HCT116 (cell line): ENCODE measurements around the gene ESYT3. TPM values are rescaled to one million over a fixed set of nuclear protein-coding genes. Genes with fewer than 3 reads are reported as not detected.
A peak's percentile ranks its signal among the peaks of the same experiment; 100 is the strongest.

Experiments used
- ATAC-seq: fragments of 200-7000 bp; cut with Tn5 transposase; 2 replicates; pipeline ENCODE4 v1.9.1; 2020; ENCODE audit warnings: mild to moderate bottlenecking, moderate library complexity
- BruUV-seq: library from RNA; stranded (reverse); fragments of 400-500 nt; replicated peaks from 2 replicates; lab custom pipeline; 2021; lab: Mats Ljungman, UMichigan
- CTCF ChIA-PET: fragments of 300-600 bp; sonication (Branson Sonifier 250); formaldehyde crosslinking; loops from one replicate; lab custom pipeline; 2021; ENCODE audit warnings: antibody characterized with exemption; lab: Charles Lee
- POLR2A ChIA-PET: fragments of 300-600, 350-600 bp; sonication (Branson Sonifier 250); formaldehyde crosslinking; loops from one replicate; lab custom pipeline; 2021; ENCODE audit warnings: antibody characterized with exemption; lab: Charles Lee
- RAD21 ChIA-PET, 2 experiments: fragments of 300-600 bp; sonication (Branson Sonifier 250); formaldehyde crosslinking; loops; one replicate each; lab custom pipeline; 2023; ENCODE audit warnings: low total read pairs in 2 of 2; ENCODE audit not compliant: uncharacterized antibody in 2 of 2, unreplicated experiment in 2 of 2, low non-redundant PET in 1 of 2; lab: Charles Lee
- DNase-seq: peaks from one replicate; pipeline ENCODE4 v3.0.0-alpha.2; 2010; ENCODE audit warnings: low read depth, low spot score
- H2AFZ ChIP-seq: fragments of 200-600 bp; shearing (Covaris generic), sonication (generic); 2 replicates; pipeline ENCODE4 v1.6.1; 2017; ENCODE audit warnings: low read depth, mixed run types, mixed read lengths, antibody characterized with exemption, low read length; ENCODE audit not compliant: poor library complexity, severe bottlenecking
- H3K27ac ChIP-seq: 2 replicates; pipeline ENCODE4 v1.5.1; 2012; ENCODE audit warnings: low read depth, low read length
- H3K27me3 ChIP-seq: fragments of 200-600 bp; sonication (generic); 2 replicates; pipeline ENCODE4 v1.6.1; 2016; ENCODE audit warnings: mixed run types, low read length, mixed read lengths; ENCODE audit not compliant: insufficient read depth
- H3K36me3 ChIP-seq, 2 experiments: fragments of 200-500 bp in 1 of 2; fragments of 200-600 bp in 1 of 2; sonication (Bioruptor generic) in 1 of 2; sonication (generic) in 1 of 2; 2 replicates each; pipeline versions ENCODE4 v1.5.1 to v1.6.1; 2014 to 2016; ENCODE audit warnings: low read length in 2 of 2, inconsistent platforms in 1 of 2, mixed read lengths in 1 of 2, mixed run types in 1 of 2; ENCODE audit not compliant: insufficient read depth in 2 of 2, control insufficient read depth in 1 of 2
- H3K4me1 ChIP-seq, 2 experiments: fragments of 200-600 bp in 1 of 2; sonication (generic) in 1 of 2; 2 replicates each; pipeline versions ENCODE4 v1.5.1 to v1.6.1; 2012 to 2017; ENCODE audit warnings: low read length in 2 of 2, inconsistent platforms in 1 of 2, mild to moderate bottlenecking in 1 of 2, mixed read lengths in 1 of 2, mixed run types in 1 of 2, moderate library complexity in 1 of 2; ENCODE audit not compliant: insufficient read depth in 2 of 2, control insufficient read depth in 1 of 2
- H3K4me2 ChIP-seq: fragments of 200-600 bp; sonication (generic); 2 replicates; pipeline ENCODE4 v1.6.1; 2017; ENCODE audit warnings: mixed run types, low read length, mixed read lengths
- H3K4me3 ChIP-seq, 2 experiments: fragments of 200-600 bp in 1 of 2; sonication (generic) in 1 of 2; replicated peaks in 1 of 2; 2 replicates each; pipeline ENCODE4 v1.5.1; 2011 to 2016; ENCODE audit warnings: low read length in 2 of 2, control low read depth in 1 of 2, low read depth in 1 of 2, mild to moderate bottlenecking in 1 of 2, mixed read lengths in 1 of 2, mixed run types in 1 of 2
- H3K79me2 ChIP-seq: fragments of 200-600 bp; sonication (generic); 2 replicates; pipeline ENCODE4 v1.6.1; 2017; ENCODE audit warnings: mild to moderate bottlenecking, mixed run types, low read length, moderate library complexity, mixed read lengths; ENCODE audit not compliant: insufficient read depth
- H3K9ac ChIP-seq: fragments of 200-600 bp; sonication (generic); 2 replicates; pipeline ENCODE4 v1.6.1; 2016; ENCODE audit warnings: low read length, mixed read lengths
- H3K9me2 ChIP-seq: fragments of 200-600 bp; sonication (generic), shearing (Covaris generic); 2 replicates; pipeline ENCODE4 v1.6.1; 2017; ENCODE audit warnings: mixed run types, mild to moderate bottlenecking, moderate library complexity; ENCODE audit not compliant: insufficient read depth
- H3K9me3 ChIP-seq, 2 experiments: fragments of 200-500 bp in 1 of 2; fragments of 200-600 bp in 1 of 2; sonication (Bioruptor generic) in 1 of 2; sonication (generic) in 1 of 2; 2 replicates each; pipeline ENCODE4 v1.6.1; 2014 to 2017; ENCODE audit warnings: low read length in 2 of 2, mixed read lengths in 2 of 2, inconsistent platforms in 1 of 2, low read depth in 1 of 2, mild to moderate bottlenecking in 1 of 2, mixed run types in 1 of 2, moderate library complexity in 1 of 2; ENCODE audit not compliant: control insufficient read depth in 1 of 2, insufficient read depth in 1 of 2
- H4K20me1 ChIP-seq: fragments of 200-600 bp; sonication (generic), shearing (Covaris generic); 2 replicates; pipeline ENCODE4 v1.6.1; 2017; ENCODE audit warnings: mixed run types, mild to moderate bottlenecking, moderate library complexity; ENCODE audit not compliant: insufficient read depth
- CBX3 ChIP-seq: IDR thresholded peaks from 2 replicates; pipeline ENCODE4 v1.6.1; 2012; ENCODE audit warnings: low read depth
- CEBPB ChIP-seq: IDR thresholded peaks from 2 replicates; pipeline ENCODE4 v1.6.1; 2012; ENCODE audit warnings: low read depth
- EGR1 ChIP-seq: IDR thresholded peaks from 2 replicates; pipeline ENCODE4 v1.6.1; 2012; ENCODE audit warnings: low read depth
- ELF1 ChIP-seq: IDR thresholded peaks from 2 replicates; pipeline ENCODE4 v1.6.1; 2012; ENCODE audit warnings: low read depth, borderline replicate concordance
- EZH2 ChIP-seq: fragments of 200-600 bp; sonication (generic); IDR thresholded peaks from 2 replicates; pipeline ENCODE4 v1.6.1; 2017; ENCODE audit warnings: antibody characterized with exemption, mixed run types
- EZH2phosphoT487 ChIP-seq: fragments of 200-600 bp; IDR thresholded peaks from 2 replicates; pipeline ENCODE4 v1.6.1; 2018; ENCODE audit warnings: antibody characterized with exemption, borderline replicate concordance
- FOSL1 ChIP-seq: IDR thresholded peaks from 2 replicates; pipeline ENCODE4 v1.6.1; 2012; ENCODE audit warnings: low read depth
- JUND ChIP-seq: IDR thresholded peaks from 2 replicates; pipeline ENCODE4 v1.6.1; 2012
- POLR2A ChIP-seq: IDR thresholded peaks from 2 replicates; pipeline ENCODE4 v1.7.0; 2011; ENCODE audit warnings: borderline replicate concordance; ENCODE audit not compliant: insufficient read depth, insufficient read length; ENCODE audit errors: extremely low read depth
- POLR2AphosphoS5 ChIP-seq: IDR thresholded peaks from 2 replicates; pipeline ENCODE4 v1.6.1; 2011; ENCODE audit warnings: mild to moderate bottlenecking, low read depth, low read length, moderate library complexity
- RAD21 ChIP-seq: IDR thresholded peaks from 2 replicates; pipeline ENCODE4 v1.6.1; 2012; ENCODE audit warnings: low read depth, mild to moderate bottlenecking
- SIN3A ChIP-seq: IDR thresholded peaks from 2 replicates; pipeline ENCODE4 v1.6.1; 2012; ENCODE audit warnings: low read depth
- SP1 ChIP-seq: IDR thresholded peaks from 2 replicates; pipeline ENCODE4 v1.6.1; 2012; ENCODE audit warnings: low read depth
- SRF ChIP-seq: IDR thresholded peaks from 2 replicates; pipeline ENCODE4 v1.6.1; 2012; ENCODE audit warnings: low read depth
- TCF7L2 ChIP-seq: IDR thresholded peaks from 2 replicates; pipeline ENCODE4 v1.7.0; 2011; ENCODE audit warnings: borderline replicate concordance, inconsistent platforms; ENCODE audit not compliant: insufficient read depth, insufficient read length; ENCODE audit errors: extremely low read depth
- ZFX ChIP-seq: fragments of 450-650 bp; IDR thresholded peaks from 2 replicates; pipeline ENCODE4 v1.6.1; 2017
- intact Hi-C: fragments of 100-400 bp; cut with micrococcal nuclease; formaldehyde crosslinking; loops from 2 replicates; pipeline ENCODE4 v1.10.0; 2022
- total RNA-seq: library from RNA; stranded (reverse); gene quantifications from one replicate; pipeline ENCODE4 v1.2.1, GENCODE V29; 2021; ENCODE audit not compliant: unreplicated experiment
- TF ChIP-seq, protein P1 (sequence below): IDR thresholded peaks from 2 replicates; pipeline ENCODE4 v1.6.1; 2011; ENCODE audit warnings: mild to moderate bottlenecking, low read length, moderate library complexity; ENCODE audit not compliant: insufficient replicate concordance; ENCODE audit errors: extremely low read depth
- TF ChIP-seq, protein P2 (sequence below): IDR thresholded peaks from 2 replicates; pipeline ENCODE4 v1.6.1; 2012
- TF ChIP-seq, protein P3 (sequence below): IDR thresholded peaks from 2 replicates; pipeline ENCODE4 v1.6.1; 2012
- TF ChIP-seq, protein P4 (sequence below): IDR thresholded peaks from 2 replicates; pipeline ENCODE4 v1.6.1; 2012; ENCODE audit warnings: low read depth

Gene ESYT3
- total RNA-seq, 1 experiment from 2014 or later, result 0.05 TPM

DNA sequence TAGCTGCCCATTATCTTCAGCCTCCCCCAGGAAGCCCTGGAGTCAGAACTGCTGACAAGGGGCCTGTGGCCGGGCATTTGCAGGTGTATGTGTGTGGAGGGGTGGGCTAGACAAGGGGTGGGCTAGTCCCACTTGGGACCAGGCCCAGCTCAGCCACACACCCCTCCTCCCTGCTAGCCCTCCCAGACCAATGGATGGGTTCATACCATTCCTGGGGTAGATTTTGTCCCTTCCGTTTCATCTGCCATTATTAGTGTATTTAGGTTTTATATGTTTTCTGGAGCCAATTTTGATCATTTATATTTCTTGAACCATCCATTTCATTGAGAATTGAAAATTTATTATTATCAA is 43.9 kb upstream of the ESYT3 start:
- no peak for TF ChIP-seq ZFX
- TF ChIP-seq, protein P1, sequence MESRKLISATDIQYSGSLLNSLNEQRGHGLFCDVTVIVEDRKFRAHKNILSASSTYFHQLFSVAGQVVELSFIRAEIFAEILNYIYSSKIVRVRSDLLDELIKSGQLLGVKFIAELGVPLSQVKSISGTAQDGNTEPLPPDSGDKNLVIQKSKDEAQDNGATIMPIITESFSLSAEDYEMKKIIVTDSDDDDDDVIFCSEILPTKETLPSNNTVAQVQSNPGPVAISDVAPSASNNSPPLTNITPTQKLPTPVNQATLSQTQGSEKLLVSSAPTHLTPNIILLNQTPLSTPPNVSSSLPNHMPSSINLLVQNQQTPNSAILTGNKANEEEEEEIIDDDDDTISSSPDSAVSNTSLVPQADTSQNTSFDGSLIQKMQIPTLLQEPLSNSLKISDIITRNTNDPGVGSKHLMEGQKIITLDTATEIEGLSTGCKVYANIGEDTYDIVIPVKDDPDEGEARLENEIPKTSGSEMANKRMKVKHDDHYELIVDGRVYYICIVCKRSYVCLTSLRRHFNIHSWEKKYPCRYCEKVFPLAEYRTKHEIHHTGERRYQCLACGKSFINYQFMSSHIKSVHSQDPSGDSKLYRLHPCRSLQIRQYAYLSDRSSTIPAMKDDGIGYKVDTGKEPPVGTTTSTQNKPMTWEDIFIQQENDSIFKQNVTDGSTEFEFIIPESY, result no peak
- no peak for TF ChIP-seq RAD21
- no peak for TF ChIP-seq TCF7L2
- TF ChIP-seq ELF1, result no peak
- TF ChIP-seq, protein P2, sequence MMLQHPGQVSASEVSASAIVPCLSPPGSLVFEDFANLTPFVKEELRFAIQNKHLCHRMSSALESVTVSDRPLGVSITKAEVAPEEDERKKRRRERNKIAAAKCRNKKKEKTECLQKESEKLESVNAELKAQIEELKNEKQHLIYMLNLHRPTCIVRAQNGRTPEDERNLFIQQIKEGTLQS, result no peak
- no peak for TF ChIP-seq POLR2AphosphoS5
- TF ChIP-seq, protein P3, sequence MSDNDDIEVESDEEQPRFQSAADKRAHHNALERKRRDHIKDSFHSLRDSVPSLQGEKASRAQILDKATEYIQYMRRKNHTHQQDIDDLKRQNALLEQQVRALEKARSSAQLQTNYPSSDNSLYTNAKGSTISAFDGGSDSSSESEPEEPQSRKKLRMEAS, result no peak
- TF ChIP-seq JUND, result no peak
- no peak for TF ChIP-seq EGR1
- no peak for TF ChIP-seq SIN3A
- no peak for TF ChIP-seq SP1
- TF ChIP-seq EZH2, result no peak
- TF ChIP-seq EZH2phosphoT487, result no peak
- no peak for TF ChIP-seq POLR2A
- no peak for TF ChIP-seq CBX3
- no peak for TF ChIP-seq CEBPB
- no peak for TF ChIP-seq FOSL1
- TF ChIP-seq, protein P4, sequence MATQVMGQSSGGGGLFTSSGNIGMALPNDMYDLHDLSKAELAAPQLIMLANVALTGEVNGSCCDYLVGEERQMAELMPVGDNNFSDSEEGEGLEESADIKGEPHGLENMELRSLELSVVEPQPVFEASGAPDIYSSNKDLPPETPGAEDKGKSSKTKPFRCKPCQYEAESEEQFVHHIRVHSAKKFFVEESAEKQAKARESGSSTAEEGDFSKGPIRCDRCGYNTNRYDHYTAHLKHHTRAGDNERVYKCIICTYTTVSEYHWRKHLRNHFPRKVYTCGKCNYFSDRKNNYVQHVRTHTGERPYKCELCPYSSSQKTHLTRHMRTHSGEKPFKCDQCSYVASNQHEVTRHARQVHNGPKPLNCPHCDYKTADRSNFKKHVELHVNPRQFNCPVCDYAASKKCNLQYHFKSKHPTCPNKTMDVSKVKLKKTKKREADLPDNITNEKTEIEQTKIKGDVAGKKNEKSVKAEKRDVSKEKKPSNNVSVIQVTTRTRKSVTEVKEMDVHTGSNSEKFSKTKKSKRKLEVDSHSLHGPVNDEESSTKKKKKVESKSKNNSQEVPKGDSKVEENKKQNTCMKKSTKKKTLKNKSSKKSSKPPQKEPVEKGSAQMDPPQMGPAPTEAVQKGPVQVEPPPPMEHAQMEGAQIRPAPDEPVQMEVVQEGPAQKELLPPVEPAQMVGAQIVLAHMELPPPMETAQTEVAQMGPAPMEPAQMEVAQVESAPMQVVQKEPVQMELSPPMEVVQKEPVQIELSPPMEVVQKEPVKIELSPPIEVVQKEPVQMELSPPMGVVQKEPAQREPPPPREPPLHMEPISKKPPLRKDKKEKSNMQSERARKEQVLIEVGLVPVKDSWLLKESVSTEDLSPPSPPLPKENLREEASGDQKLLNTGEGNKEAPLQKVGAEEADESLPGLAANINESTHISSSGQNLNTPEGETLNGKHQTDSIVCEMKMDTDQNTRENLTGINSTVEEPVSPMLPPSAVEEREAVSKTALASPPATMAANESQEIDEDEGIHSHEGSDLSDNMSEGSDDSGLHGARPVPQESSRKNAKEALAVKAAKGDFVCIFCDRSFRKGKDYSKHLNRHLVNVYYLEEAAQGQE, result no peak
- TF ChIP-seq SRF, result no peak
- TF ChIP-seq, all 23 proteins: peak for 0
- intact Hi-C loops, result no loop called here
- no peaks in the 10 kb centered on the region for H3K36me3 ChIP-seq
- H3K4me2 ChIP-seq, result peak overlapping the region; percentile 79
- no peak for DNase-seq
- ChIA-PET RAD21 (no interaction called here), POLR2A (no interaction called here), CTCF (interaction anchor here (0.6 to 3.4 kb wide), 5 partner anchors 25 to 536 kb away, joined by 3 to 15 read pairs (median 4); no protein-coding TSS in a partner anchor)
- H3K9ac ChIP-seq, result peak overlapping the region; percentile 57
- H3K4me3 ChIP-seq, result peak overlapping the region in 1 of 2 experiments; percentile 43; a peak in 2 of 4 replicates
- ATAC-seq, result peak; percentile 73
- H3K4me1 ChIP-seq, result peaks cover 21 to 26% of the 10 kb centered on the region in 2 experiments
- BruUV-seq, result no TSS peak
- H3K79me2 ChIP-seq, result no peaks in the 10 kb centered on the region
- H3K9me2 ChIP-seq, result no peaks in the 10 kb centered on the region
- peak overlapping the region; percentile 53; the same call in 1 of the 2 replicates for H3K27ac ChIP-seq
- no peaks in the 10 kb centered on the region for H3K9me3 ChIP-seq
- H4K20me1 ChIP-seq, result no peaks in the 10 kb centered on the region
- H2AFZ ChIP-seq, result no peak overlapping the region
- no peaks in the 10 kb centered on the region for H3K27me3 ChIP-seq
